ENCODE results near the gene ATXN1. TPM values are rescaled to one million over a fixed set of nuclear protein-coding genes. Genes with fewer than 3 reads are reported as not detected.

ATXN1 gene
- total RNA-seq, 1 experiment from 2014 or later = 13.4 TPM

DNA sequence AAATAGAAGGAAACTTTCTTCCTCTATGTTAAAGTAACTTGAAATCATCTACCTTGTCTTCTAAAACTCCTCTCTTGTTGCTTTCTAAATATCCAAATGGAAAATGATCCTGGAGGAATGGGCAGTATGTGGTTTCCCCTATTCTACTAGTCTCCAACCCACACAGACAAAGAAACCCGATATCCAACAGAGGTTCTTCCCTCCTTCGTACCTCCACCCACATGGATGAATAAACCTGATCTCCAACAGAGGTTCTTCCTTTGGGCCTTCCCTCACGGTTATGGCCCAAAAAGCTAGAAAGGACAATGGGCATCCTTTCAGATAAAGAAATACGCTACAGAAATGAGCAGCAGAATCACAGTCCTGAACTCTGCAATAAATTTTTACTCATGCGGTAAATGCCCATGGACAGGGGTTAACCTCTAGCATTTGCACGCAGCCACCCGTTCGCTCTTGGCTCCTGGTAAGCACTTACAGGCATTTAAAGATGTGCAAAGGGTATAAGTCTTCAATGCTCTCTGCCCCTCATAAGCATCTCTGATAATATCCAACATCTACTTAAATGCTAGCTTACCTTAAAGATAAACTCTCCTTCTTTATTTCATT is 392.0 kb downstream of the ATXN1 start:
- in situ Hi-C loops (cut with HindIII; ENCODE audit: low pct_unique_long_range_greater_than_20kb, low sequenced_read_pairs) = no loop called here
- DNase-seq (ENCODE audit: low read depth, low spot score) = no peak

DNA sequence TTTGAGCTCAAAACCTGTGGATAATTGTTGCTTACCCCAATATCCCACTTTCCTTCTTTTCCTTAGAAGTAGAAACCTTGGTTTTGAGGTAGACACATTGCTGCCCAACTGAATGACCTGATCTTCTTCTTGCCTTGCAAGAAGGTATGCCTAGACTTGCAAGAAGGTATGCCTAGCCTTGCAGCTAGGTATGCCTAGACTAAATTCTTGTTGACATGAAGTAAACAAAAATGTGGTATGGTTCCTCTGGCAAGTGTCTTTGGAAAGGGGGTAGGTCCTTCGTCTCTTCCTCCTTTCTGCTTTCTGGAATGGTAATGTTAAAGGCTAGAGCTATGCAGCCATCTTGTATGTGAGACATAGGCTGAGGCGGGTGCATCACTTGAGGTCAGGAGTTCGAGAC is 393.7 kb downstream of the ATXN1 start:
- no peak for DNase-seq (ENCODE audit: low read depth, low spot score)
- in situ Hi-C loops (cut with HindIII; ENCODE audit: low pct_unique_long_range_greater_than_20kb, low sequenced_read_pairs) = no loop called here

DNA sequence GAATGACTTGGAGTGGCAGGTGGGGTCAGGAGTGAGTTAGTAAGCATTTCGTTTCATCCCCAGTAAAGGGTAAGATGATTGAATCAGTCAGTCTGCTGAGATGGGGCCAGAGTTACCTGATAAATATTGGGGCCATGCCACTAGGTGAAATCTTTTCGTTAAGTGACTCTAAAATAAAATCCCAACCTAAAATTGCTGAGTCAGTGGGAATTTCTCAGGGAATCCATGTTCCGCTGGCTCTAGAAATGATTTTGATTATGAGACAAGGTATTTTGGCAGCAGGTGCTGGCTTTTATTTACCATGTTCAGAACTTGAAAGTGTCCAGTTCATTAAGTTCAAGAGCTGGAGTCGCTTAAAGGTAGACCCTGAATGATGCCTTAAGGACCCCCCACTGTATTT is 397.5 kb downstream of the ATXN1 start:
- in situ Hi-C loops (cut with HindIII; ENCODE audit: low pct_unique_long_range_greater_than_20kb, low sequenced_read_pairs) = no loop called here
- no peak for DNase-seq (ENCODE audit: low read depth, low spot score)

DNA sequence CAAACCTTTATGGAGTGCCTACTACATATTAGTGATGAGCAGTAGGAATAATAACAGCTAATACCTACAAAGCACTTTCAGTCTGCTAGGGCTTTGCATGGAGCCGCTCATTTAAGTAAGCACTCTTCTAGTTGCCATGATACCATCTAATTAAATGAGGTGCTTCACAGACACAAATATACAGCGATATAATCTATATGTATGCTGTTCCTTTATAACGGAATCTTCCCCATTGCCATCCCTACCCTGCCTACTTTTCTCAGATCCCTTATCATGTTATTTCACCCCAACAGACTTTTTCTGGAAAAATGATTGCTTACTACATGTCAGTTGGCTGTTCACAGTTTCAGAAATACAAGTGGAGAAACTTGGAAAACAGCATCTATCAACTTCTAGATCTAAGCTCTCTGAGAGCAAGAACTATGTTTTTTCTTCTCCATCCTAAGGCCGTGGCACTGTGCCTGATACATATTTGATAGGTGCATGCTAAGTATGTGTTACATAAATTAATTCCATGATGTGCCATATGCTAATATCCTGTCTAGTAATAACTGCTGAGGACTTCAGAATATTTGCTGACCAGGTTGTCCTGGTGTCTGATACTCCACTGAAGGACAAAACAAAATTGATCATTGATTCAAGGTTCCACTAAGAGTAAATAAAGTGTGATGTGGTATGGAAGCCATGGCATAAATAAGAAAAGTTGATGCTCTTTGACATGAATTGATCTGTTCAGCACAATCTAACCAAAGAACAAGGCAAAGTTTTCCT is 398.3 kb downstream of the ATXN1 start:
- in situ Hi-C loops (cut with HindIII; ENCODE audit: low pct_unique_long_range_greater_than_20kb, low sequenced_read_pairs) = no loop called here
- DNase-seq (ENCODE audit: low read depth, low spot score) = no peak

DNA sequence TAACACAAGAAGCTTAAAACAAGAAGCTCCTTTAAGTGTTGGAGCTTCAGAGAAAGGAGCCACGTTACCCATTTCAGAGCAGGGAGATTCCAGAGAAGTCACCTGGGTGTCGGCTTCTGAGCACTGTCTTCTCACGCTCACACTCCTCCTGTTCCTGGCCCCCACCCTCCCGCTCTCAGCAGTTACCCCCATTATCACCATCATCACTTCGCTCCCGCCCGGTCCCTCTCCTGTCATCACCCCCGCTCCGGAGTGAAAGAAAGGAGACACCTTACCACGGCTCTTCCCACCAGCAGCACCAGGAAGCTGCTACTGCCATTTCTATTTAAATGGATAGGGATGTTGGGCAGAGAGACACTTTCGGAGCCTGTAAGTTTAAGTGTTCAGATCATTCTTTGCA is 399.0 kb downstream of the ATXN1 start:
- no peak for DNase-seq (ENCODE audit: low read depth, low spot score)
- in situ Hi-C loops (cut with HindIII; ENCODE audit: low pct_unique_long_range_greater_than_20kb, low sequenced_read_pairs) = no loop called here

DNA sequence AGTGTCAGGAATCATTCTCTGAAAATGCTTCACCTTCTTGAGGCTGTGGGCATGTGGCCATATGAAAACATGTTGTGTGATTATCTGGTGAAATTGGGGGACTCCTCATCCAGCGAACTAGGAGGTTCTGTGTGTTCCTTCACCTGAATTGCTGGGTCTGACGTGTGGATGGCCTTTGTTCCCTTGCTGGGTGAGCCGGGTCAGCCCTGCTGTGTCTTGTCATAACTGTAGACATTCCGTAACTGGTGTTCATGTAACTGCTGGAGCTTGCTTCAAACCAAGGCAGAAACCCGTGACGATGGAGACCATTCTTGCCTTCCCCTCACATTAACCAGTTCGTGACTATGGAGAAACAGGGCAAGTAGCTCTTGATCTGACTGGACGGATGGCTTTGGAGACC is 399.4 kb downstream of the ATXN1 start:
- in situ Hi-C loops (cut with HindIII; ENCODE audit: low pct_unique_long_range_greater_than_20kb, low sequenced_read_pairs) = no loop called here

DNA sequence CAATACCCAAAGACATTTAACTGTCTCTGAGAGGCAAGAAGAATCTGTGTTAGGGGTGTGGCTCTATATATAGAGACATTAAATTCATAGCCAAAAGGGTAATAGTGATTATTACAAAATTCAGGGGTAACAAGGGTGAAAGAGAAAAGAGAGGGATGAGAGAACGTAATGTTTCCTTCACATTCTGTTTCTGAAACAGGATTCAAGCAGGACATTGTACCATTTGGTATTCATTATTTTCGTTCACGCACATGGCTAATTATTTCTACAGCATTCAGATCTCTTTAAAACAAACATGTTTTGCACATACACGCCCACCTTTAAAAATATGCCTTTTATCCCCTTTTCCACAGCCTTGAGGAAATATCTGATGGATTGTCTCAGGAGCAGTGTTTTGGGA is 400.1 kb downstream of the ATXN1 start:
- in situ Hi-C loops (cut with HindIII; ENCODE audit: low pct_unique_long_range_greater_than_20kb, low sequenced_read_pairs) = no loop called here
- DNase-seq (ENCODE audit: low read depth, low spot score) = no peak

More for the DNA sequence above, 399.4 kb downstream of the ATXN1 start:
- DNase-seq (ENCODE audit: low read depth, low spot score) = no peak

DNA sequence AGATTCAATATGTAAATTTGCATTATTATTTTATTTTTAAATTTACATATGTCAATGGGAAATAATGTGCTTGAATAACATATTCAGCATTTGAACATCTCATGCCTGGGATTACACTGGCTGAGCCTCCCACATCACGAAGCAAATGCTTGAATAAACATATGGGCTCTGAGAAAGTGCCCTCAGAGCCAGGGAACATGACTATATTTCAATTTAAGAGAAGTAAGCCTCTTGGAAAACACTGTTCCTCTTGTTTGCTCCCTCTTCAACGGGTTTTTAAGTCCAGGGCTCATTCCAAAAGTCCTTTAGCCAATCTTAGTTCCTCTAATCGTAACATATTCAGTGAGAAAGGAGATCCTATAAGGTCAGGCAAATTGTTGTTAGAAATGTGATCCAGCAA is 400.9 kb downstream of the ATXN1 start:
- DNase-seq (ENCODE audit: low read depth, low spot score) = no peak
- in situ Hi-C loops (cut with HindIII; ENCODE audit: low pct_unique_long_range_greater_than_20kb, low sequenced_read_pairs) = no loop called here

DNA sequence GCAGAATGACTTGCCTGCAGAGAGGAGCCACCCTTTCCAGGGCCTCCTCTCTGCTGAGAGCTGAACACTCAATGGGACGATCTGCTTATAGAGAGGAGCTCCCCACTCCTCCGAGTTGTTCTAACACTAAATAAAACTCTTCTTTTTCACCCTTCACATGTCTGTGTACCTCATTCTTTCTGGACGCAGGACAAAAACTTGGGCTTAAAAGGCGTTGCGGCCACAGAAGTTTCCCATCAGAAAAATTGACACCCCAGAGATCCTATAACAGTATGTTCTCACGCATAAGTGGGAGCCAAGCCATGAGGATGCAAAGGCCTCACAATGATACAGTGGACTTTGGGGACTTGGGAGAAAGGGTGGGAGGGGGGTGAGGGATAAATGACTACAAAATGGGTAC is 401.7 kb downstream of the ATXN1 start:
- in situ Hi-C loops (cut with HindIII; ENCODE audit: low pct_unique_long_range_greater_than_20kb, low sequenced_read_pairs) = no loop called here
- no peak for DNase-seq (ENCODE audit: low read depth, low spot score)

DNA sequence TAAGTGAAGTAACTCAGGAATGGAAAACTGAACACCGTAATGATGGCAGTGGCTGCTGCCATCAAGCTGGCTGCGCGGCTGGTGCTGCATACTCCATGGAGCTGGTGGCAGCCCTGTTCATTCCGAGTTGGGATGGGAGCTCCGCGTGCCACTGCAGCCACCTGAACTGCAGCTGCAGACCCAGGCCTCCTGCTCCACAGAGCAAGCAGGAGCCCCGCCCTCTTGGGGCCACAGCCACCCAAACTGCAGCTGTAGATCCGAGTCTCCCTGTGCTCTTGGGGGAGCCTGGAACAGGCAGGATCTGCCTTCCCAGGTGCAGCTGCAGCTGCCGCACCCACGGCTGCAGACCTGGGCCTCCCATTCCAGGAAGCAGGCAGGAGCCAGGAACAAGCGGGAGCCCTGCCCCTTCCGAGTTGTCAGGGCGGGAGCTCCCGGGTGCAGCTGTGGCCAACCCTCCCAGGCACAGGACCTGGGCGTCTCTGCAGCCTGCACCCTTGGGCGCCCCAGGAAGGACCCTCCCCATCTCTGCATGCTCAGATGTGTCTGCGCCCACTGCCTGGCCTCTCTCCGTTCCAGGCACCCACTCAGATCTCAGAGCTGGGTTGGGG is 402.6 kb downstream of the ATXN1 start:
- in situ Hi-C loops (cut with HindIII; ENCODE audit: low pct_unique_long_range_greater_than_20kb, low sequenced_read_pairs) = no loop called here

DNA sequence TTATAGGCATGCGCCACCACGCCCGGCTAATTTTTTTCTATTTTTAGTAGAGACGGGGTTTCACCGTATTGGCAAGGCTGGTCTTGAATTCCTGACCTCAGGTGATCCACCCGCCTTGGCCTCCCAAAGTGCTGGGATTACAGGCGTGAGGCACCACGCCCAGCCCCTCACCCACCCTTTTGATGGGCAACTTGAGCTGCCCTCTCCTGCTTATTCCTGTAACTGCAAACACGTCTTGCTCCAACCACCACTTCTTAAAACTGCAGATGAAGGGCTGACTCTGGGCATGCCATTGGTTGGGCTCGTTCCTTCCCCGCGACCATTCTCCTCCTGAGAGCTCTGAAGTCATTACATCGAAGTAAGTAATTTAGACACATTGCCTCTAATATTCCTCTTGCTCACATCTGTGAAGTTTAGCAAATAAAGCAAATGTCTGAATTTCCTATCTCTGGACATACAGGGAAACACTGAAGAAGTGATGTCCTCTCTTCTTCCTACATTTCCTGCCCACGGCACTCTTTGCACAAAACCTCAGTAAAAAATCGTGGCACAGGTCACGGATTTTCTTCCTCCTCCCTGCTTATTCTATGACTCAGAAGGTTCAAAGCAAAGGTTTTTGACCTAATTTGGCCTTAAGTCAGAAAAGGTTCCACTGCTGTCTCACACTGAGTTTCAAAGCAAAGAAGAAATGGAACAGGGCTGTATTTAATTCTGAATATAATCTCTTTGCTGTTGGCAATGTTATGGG is 405.4 kb downstream of the ATXN1 start:
- in situ Hi-C loops (cut with HindIII; ENCODE audit: low pct_unique_long_range_greater_than_20kb, low sequenced_read_pairs) = no loop called here
- DNase-seq (ENCODE audit: low read depth, low spot score) = no peak

More for the DNA sequence above, 402.6 kb downstream of the ATXN1 start:
- DNase-seq (ENCODE audit: low read depth, low spot score) = no peak

DNA sequence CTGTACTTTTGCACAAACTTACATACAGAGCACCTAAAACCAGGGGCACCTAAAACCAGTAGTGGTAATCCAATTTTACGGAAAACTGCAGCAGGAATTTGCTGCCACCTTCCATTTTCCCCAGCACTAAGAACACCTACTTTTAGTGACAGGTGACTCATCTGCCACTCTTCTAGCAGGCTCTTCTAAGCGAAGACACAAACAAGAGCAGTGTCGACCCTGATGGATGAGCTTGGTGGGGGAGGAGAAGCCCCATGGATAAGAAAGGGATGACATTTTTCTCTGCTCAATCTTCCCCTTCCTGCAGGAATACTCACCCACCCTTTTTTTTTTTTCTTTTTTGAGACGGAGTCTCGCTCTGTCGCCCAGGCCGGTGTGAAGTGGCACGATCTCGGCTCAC is 406.0 kb downstream of the ATXN1 start:
- DNase-seq (ENCODE audit: low read depth, low spot score) = no peak
- in situ Hi-C loops (cut with HindIII; ENCODE audit: low pct_unique_long_range_greater_than_20kb, low sequenced_read_pairs) = no loop called here

DNA sequence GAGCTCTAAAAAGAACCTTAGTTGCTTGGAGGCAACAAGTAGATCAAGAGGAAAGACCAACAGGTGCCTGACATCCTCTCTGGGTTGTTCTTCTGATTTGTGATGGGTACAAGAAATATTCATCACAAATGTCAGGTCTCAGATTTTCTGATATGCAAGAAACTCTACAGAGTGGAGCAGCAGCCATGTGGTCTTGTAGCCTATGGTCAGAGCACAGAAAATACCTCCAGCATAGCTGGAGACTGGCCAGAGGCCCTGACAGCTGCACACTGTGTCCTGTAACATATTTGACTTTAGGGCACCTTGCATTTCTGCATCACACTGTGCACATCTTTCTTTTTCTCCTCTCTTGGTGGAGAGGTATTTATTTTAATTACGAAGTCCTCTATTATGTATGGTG is 406.6 kb downstream of the ATXN1 start:
- in situ Hi-C loops (cut with HindIII; ENCODE audit: low pct_unique_long_range_greater_than_20kb, low sequenced_read_pairs) = no loop called here
- no peak for DNase-seq (ENCODE audit: low read depth, low spot score)

DNA sequence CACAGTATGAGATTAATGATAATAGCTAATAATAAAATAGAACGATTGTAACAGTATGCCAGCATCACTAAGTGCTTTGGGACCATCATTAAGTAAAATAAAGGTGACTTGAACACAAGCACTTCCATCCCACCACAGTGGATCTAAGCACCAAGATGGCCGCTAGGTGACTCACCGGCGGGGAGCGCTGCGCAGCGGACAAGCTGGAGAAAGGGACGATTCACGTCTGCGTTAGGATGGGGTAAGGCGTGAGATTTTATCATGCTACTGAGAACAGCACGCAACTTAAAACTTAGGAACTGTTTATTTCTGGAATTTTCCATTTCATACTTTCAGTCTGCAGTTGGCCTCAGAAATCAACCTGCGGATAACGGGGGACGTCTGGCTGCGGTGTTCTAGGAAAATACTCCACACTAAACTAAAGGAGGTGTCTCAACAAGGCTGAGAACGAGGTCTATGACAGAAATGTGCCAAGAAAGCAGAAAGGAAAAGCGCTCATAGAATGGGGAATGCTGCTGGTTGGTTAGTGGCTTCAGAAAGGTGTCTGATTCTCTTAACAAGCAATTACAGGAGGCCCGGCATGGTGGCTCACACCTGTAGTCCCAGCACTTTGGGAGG is 408.3 kb downstream of the ATXN1 start:
- DNase-seq (ENCODE audit: low read depth, low spot score) = no peak
- in situ Hi-C loops (cut with HindIII; ENCODE audit: low pct_unique_long_range_greater_than_20kb, low sequenced_read_pairs) = no loop called here

DNA sequence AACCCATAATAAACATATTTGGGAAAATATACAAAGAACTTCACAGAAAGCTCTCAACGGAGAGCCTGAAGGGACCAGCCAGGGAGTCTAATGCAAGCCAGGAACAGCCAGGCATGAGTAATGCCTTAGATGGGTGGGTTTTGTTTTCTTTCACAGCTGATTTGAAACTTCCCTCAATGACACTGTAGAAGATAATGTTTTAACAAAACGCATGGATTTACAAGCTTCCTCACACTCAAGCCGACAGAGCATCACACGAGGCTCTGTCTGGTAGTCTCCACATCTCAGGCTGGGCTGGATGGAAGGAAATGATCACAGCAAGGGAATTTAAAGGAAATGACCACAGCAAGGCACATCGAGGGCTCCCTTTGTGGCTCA is 409.0 kb downstream of the ATXN1 start:
- in situ Hi-C loops (cut with HindIII; ENCODE audit: low pct_unique_long_range_greater_than_20kb, low sequenced_read_pairs) = no loop called here
- DNase-seq (ENCODE audit: low read depth, low spot score) = no peak

DNA sequence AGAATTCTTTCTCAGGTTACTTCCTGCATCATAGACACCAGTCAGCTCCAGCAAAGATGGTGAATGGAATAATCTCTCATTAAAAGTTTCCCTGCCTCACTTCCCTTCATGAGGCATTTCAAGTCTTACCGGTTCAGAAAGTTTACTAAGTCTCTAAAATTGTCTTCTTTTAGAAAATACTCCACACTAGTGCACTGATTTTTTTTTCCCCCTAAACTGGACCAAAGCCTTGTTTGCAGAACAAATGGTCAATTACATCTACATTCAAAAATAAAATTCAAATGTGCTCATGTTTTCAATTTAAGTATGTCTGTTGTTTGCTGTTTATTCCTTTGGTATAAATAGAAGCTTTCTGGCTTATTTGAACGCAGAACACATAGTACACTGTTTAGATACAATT is 411.7 kb downstream of the ATXN1 start:
- no peak for DNase-seq (ENCODE audit: low read depth, low spot score)
- in situ Hi-C loops (cut with HindIII; ENCODE audit: low pct_unique_long_range_greater_than_20kb, low sequenced_read_pairs) = no loop called here

DNA sequence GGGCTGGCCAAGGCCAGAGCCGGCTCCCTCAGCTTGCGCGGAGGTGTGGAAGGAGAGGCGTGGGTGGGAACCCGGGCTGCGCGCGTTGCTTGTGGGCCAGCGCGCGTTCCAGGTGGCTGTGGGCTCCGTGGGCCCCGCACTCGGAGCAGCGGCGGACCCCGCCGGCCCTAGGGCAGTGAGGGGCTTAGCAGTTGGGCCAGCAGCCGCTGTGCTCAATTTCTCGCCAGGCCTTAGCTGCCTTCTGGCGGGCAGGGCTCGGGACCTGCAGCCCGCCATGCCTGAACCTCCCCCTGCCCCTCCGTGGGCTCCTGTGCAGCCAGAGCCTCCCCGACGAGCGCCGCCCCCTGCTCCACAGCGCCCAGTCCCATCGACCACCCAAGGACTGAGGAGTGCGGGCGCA is 414.4 kb downstream of the ATXN1 start:
- in situ Hi-C loops (cut with HindIII; ENCODE audit: low pct_unique_long_range_greater_than_20kb, low sequenced_read_pairs) = no loop called here
- no peak for DNase-seq (ENCODE audit: low read depth, low spot score)
